ENCODE data around the gene CPTP.

Gene CPTP

GRCh38 chr1:1343811-1344421 is 19.3 kb downstream of the CPTP start:
- H3K9me3 ChIP-seq = no peaks in the 10 kb centered on the region
- no peak for DNase-seq
- TF ChIP-seq CTCF (IDR thresholded peaks at IDR 0.05; ENCODE audit: low read depth, low read length) = no peak
- no peak overlapping the region for H3K4me3 ChIP-seq (ENCODE audit: low read depth, low read length)
- H3K4me1 ChIP-seq = peaks cover 3% of the 10 kb centered on the region; the same call in 1 of the 2 replicates
- no peaks in the 10 kb centered on the region for H3K27me3 ChIP-seq
- peaks cover 27% of the 10 kb centered on the region for H3K36me3 ChIP-seq

GRCh38 chr1:1344655-1345361 is 20.2 kb downstream of the CPTP start:
- H3K27me3 ChIP-seq = no peaks in the 10 kb centered on the region
- no peak overlapping the region for H3K4me3 ChIP-seq (ENCODE audit: low read depth, low read length)
- TF ChIP-seq CTCF (IDR thresholded peaks at IDR 0.05; ENCODE audit: low read depth, low read length) = peak; percentile 66
- no peaks in the 10 kb centered on the region for H3K9me3 ChIP-seq
- DNase-seq = peak; percentile 74
- peaks cover 21% of the 10 kb centered on the region for H3K36me3 ChIP-seq
- peaks cover 3% of the 10 kb centered on the region; the same call in 1 of the 2 replicates for H3K4me1 ChIP-seq

- H3K9me3 ChIP-seq = no peaks in the 10 kb centered on the region
- no peak overlapping the region for H3K4me3 ChIP-seq (ENCODE audit: low read depth, low read length)
- DNase-seq = no peak
- peaks cover 3% of the 10 kb centered on the region; the same call in 1 of the 2 replicates for H3K4me1 ChIP-seq
- no peaks in the 10 kb centered on the region for H3K27me3 ChIP-seq
- no peak for TF ChIP-seq CTCF (IDR thresholded peaks at IDR 0.05; ENCODE audit: low read depth, low read length)
- H3K36me3 ChIP-seq = peaks cover 16% of the 10 kb centered on the region
These were observed 20.8 kb downstream of the CPTP start for GRCh38 chr1:1345384-1345783.

GRCh38 chr1:1345860-1346500 is 21.4 kb downstream of the CPTP start:
- TF ChIP-seq CTCF (IDR thresholded peaks at IDR 0.05; ENCODE audit: low read depth, low read length) = no peak

GRCh38 chr1:1346501-1346890 is 21.9 kb downstream of the CPTP start:
- no peak overlapping the region for H3K4me3 ChIP-seq (ENCODE audit: low read depth, low read length)
- H3K9me3 ChIP-seq = no peaks in the 10 kb centered on the region
- no peak for DNase-seq
- H3K27me3 ChIP-seq = no peaks in the 10 kb centered on the region
- peaks cover 4% of the 10 kb centered on the region for H3K4me1 ChIP-seq
- peaks cover 6% of the 10 kb centered on the region for H3K36me3 ChIP-seq
- no peak for TF ChIP-seq CTCF (IDR thresholded peaks at IDR 0.05; ENCODE audit: low read depth, low read length)

More at GRCh38 chr1:1345860-1346500, 21.4 kb downstream of the CPTP start:
- H3K4me1 ChIP-seq = peaks cover 3% of the 10 kb centered on the region; the same call in 1 of the 2 replicates
- DNase-seq = no peak
- no peaks in the 10 kb centered on the region for H3K9me3 ChIP-seq
- peaks cover 12% of the 10 kb centered on the region for H3K36me3 ChIP-seq
- no peak overlapping the region for H3K4me3 ChIP-seq (ENCODE audit: low read depth, low read length)
- no peaks in the 10 kb centered on the region for H3K27me3 ChIP-seq

All from BE2C (cell line).